Stimulated activated CD8-positive, alpha-beta memory T cell treated with anti-CD3 and anti-CD28 coated beads, Interleukin-12 subunit alpha, Interleukin-12 subunit beta, amount 100 ng/mL, for 4 hours (primary cell): ENCODE measurements around the gene ZNF768.
"Not testable (repeated sequence)": the region's sequence is repeated elsewhere in the genome, so short reads cannot be mapped to it uniquely, and the experiment has no call there.

ENCODE experiments used
- DNase-seq: peaks from one replicate; pipeline ENCODE4 v3.0.0-alpha.2; 2020; ENCODE audit warnings: low read depth

ZNF768 gene

GRCh38 chr16:30555315-30556124 lies 29.2 kb upstream of the ZNF768 start:
- DNase-seq: no peak

GRCh38 chr16:30554557-30555314 lies 28.4 kb upstream of the ZNF768 start:
- DNase-seq: no peak

GRCh38 chr16:30553393-30553899 lies 27.1 kb upstream of the ZNF768 start:
- DNase-seq: no peak

GRCh38 chr16:30552956-30553355 lies 26.6 kb upstream of the ZNF768 start:
- no peak for DNase-seq

GRCh38 chr16:30551781-30552180 lies 25.4 kb upstream of the ZNF768 start:
- no peak for DNase-seq

GRCh38 chr16:30548416-30549253 lies 22.3 kb upstream of the ZNF768 start:
- DNase-seq: no peak

GRCh38 chr16:30546115-30546514 lies 19.7 kb upstream of the ZNF768 start:
- no peak for DNase-seq

- DNase-seq: no peak
Measured at GRCh38 chr16:30543067-30543466, 16.7 kb upstream of the ZNF768 start.

GRCh38 chr16:30541502-30542329 lies 15.3 kb upstream of the ZNF768 start:
- no peak for DNase-seq

- DNase-seq: not testable (repeated sequence)
Measured at GRCh38 chr16:30540916-30541464, 14.6 kb upstream of the ZNF768 start.

- not testable (repeated sequence) for DNase-seq
Measured at GRCh38 chr16:30539986-30540526, 13.7 kb upstream of the ZNF768 start.

- DNase-seq: no peak
Measured at GRCh38 chr16:30539000-30539964, 12.9 kb upstream of the ZNF768 start.

GRCh38 chr16:30536391-30537024 lies 10.1 kb upstream of the ZNF768 start:
- DNase-seq: not testable (repeated sequence)

GRCh38 chr16:30535777-30536190 lies 9.4 kb upstream of the ZNF768 start:
- peak; percentile 48 for DNase-seq

GRCh38 chr16:30535106-30535776 lies 8.9 kb upstream of the ZNF768 start:
- no peak for DNase-seq

GRCh38 chr16:30534368-30535105 lies 8.2 kb upstream of the ZNF768 start, which contains the start of gene ZNF747:
TSS of gene ZNF747 (minus strand) at chr16:30534858. CDS start at chr16:30534679, 179 bp downstream.
- DNase-seq: peak; percentile 87

- DNase-seq: no peak
Measured at GRCh38 chr16:30533748-30534367, 7.5 kb upstream of the ZNF768 start.
